Measurements from ENCODE around the gene KCNQ1. TPM values are rescaled to one million over a fixed set of nuclear protein-coding genes. Genes with fewer than 3 reads are reported as not detected.

Gene KCNQ1
- total and polyA plus RNA-seq, 9 of the 15 experiments (the other 6 are each of a cell fraction or from before 2014, with no cell fraction given), result 0.44 TPM; not detected in 8

DNA sequence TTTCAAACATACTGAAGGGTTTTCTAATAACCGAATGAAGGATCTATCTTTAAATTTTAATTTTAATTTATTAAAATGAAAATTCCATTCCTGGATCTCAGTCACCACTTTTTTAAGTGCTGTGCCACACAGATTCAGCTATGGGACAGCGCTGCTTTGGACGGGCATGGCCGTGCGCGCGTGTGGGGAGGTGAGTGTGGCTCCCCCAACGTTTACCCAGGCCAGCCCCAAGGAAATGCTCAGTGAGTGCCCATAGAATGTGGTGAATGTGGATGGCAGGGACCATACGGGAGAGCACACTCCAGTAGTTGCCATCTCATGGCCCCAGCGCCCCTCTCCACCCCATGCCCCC lies 343.0 kb downstream of the KCNQ1 start:
- FAIRE-seq (no peak), ATAC-seq (no peak), DNase-seq (ENCODE audit: extremely low read depth in 1 of 4, low spot score in 3 of 4) (no peak)
- no peaks in the 10 kb centered on the region for H3K36me3 ChIP-seq (ENCODE audit: control insufficient read depth, insufficient read depth, low read length)
- H3K27me3 ChIP-seq (ENCODE audit: control insufficient read depth in 2 of 2, insufficient read depth in 2 of 2, low read length in 2 of 2), result no peaks in the 10 kb centered on the region
- no TSS peak for BruUV-seq (replicated peaks)
- POLR2A ChIA-PET, result no interaction called here
- peaks cover 2% of the 10 kb centered on the region; the same call in 1 of the 2 replicates for H3K9me3 ChIP-seq (replicated peaks; ENCODE audit: control insufficient read depth, insufficient read depth, low read depth, low read length)
- no peak for TF ChIP-seq RBM15 (IDR thresholded peaks at IDR 0.05; ENCODE audit: insufficient read depth, low read length)
- WGBS (ENCODE audit: insufficient coverage, low coverage, missing lambda C conversion rate), result 98% methylated on average over 10 of the region's 10 CpGs
- no peak overlapping the region for H3K4me2 ChIP-seq (ENCODE audit: insufficient read depth, low read length)
- CTCF ChIA-PET (ENCODE audit: low intra/inter-chr PET ratio), result no interaction called here
- no peaks in the 10 kb centered on the region for H3K79me2 ChIP-seq (ENCODE audit: control insufficient read depth, insufficient read depth, low read length)
- no peaks in the 10 kb centered on the region for H3K9me1 ChIP-seq (ENCODE audit: control insufficient read depth, insufficient read depth, low read length)
- H2AFZ ChIP-seq (ENCODE audit: low read depth, low read length), result no peak overlapping the region
- H4K20me1 ChIP-seq (replicated peaks; ENCODE audit: control insufficient read depth, insufficient read depth, low read length), result no peaks in the 10 kb centered on the region
- in situ Hi-C loops (cut with MboI), result no loop called here
- H3K4me1 ChIP-seq (replicated peaks in 1 of 2; ENCODE audit: control insufficient read depth in 2 of 2, insufficient read depth in 2 of 2, low read length in 2 of 2), result peaks cover 18 to 38% of the 10 kb centered on the region in 2 experiments
- intact Hi-C loops (cut with micrococcal nuclease), result no loop called here
- H3K27ac ChIP-seq (ENCODE audit: extremely low read depth, low read depth, low read length), result no peak overlapping the region
- H3K4me3 ChIP-seq, result no peak overlapping the region
- peak overlapping the region in 1 of 2 experiments; percentile 68; a peak in 1 of 4 replicates for H3K9ac ChIP-seq (ENCODE audit: insufficient read depth in 1 of 2, low read depth in 2 of 2, low read length in 2 of 2)

DNA sequence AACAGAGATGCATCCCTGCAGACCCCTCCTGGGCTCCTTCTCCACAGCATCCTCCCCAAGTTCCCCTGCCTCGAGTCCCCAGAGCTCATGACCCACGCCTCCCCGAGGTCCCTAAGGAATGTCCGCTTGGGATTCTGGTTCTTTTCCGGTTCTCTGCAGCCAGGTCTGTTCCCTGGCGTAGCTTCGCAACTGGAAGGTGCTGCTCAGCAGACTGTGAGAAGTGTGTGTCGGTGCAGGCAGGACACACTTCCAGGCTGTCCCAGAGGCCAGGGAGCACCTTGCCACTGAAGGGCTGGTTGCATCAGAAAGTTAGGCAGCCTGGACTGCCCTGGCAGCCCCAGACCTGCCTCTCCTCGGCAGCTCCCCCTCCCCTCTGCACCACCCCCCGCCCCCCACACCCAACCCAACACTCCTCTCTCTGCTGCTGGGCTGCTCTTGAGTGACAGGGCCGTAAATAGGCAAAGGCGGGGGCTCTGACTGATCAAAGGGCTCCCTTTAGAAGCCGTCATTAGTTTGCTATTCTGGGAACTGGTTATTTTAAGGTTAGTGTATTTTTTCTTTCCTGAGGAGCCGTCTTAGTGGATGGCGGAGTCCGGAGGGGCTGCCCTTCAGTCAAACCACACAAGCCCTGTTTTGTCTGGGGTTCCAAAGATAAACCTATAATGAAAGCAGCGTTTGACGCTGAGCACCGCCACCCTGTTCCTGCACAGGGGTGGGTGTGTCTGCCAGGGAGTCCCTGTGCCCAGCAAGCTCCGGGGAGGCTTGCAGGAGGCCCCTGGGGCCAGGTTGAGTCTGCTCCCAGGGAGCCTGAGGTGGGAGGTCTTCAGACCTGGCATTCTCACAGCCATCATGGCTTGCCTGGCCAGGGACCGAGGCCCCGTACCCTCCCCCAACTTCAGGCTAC lies 343.6 kb downstream of the KCNQ1 start:
- Histone ChIP-seq H3K9me1 (ENCODE audit: control insufficient read depth, insufficient read depth, low read length) (no peaks in the 10 kb centered on the region), H3K9ac (ENCODE audit: insufficient read depth in 1 of 2, low read depth in 2 of 2, low read length in 2 of 2) (peak overlapping the region in 1 of 2 experiments; percentile 80; a peak in 2 of 4 replicates), H3K27ac (ENCODE audit: extremely low read depth, low read depth, low read length) (no peak overlapping the region), H3K4me1 (replicated peaks in 1 of 2; ENCODE audit: control insufficient read depth in 2 of 2, insufficient read depth in 2 of 2, low read length in 2 of 2) (peaks cover 12 to 41% of the 10 kb centered on the region in 2 experiments), H3K79me2 (ENCODE audit: control insufficient read depth, insufficient read depth, low read length) (no peaks in the 10 kb centered on the region), H3K27me3 (ENCODE audit: control insufficient read depth in 2 of 2, insufficient read depth in 2 of 2, low read length in 2 of 2) (no peaks in the 10 kb centered on the region), H3K4me3 (no peak overlapping the region), H2AFZ (ENCODE audit: low read depth, low read length) (peak overlapping the region; percentile 43), H3K4me2 (ENCODE audit: insufficient read depth, low read length) (peak overlapping the region; percentile 34), H4K20me1 (replicated peaks; ENCODE audit: control insufficient read depth, insufficient read depth, low read length) (no peaks in the 10 kb centered on the region), H3K9me3 (replicated peaks; ENCODE audit: control insufficient read depth, insufficient read depth, low read depth, low read length) (peaks cover 2% of the 10 kb centered on the region; the same call in 1 of the 2 replicates), H3K36me3 (ENCODE audit: control insufficient read depth, insufficient read depth, low read length) (no peaks in the 10 kb centered on the region)
- WGBS (ENCODE audit: insufficient coverage, low coverage, missing lambda C conversion rate), result 49% methylated on average over 20 of the region's 22 CpGs
- DNase-seq (ENCODE audit: extremely low read depth in 1 of 4, low spot score in 3 of 4) (peak in 1 of 4 experiments; percentile 51), FAIRE-seq (no peak), ATAC-seq (peak; percentile 81)
- ChIA-PET CTCF (ENCODE audit: low intra/inter-chr PET ratio) (no interaction called here), POLR2A (interaction anchor here (1.2 kb wide), 1 partner anchor 8 kb away, joined by 3 read pairs; no protein-coding TSS in a partner anchor)
- TF ChIP-seq SMAD4 (CRISPR knock-in tag; conservative IDR thresholded peaks at IDR 0.05) (0 out of 2 replicates have a peak, but pooled peaks have one; percentile 22), CEBPG (CRISPR knock-in tag; IDR thresholded peaks at IDR 0.05) (peak; percentile 17; the same call in 1 of the 2 replicates), CEBPG (tag; conservative IDR thresholded peaks at IDR 0.05 in 1 of 2, IDR thresholded peaks at IDR 0.05 in 1 of 2) (no peak), PTRF (tag; IDR thresholded peaks at IDR 0.05) (no peak), MEF2A (IDR thresholded peaks at IDR 0.05; ENCODE audit: control insufficient read depth, low read depth, low read length) (peak; percentile 67; the same call in 1 of the 2 replicates)
- TF ChIP-seq, protein P1, sequence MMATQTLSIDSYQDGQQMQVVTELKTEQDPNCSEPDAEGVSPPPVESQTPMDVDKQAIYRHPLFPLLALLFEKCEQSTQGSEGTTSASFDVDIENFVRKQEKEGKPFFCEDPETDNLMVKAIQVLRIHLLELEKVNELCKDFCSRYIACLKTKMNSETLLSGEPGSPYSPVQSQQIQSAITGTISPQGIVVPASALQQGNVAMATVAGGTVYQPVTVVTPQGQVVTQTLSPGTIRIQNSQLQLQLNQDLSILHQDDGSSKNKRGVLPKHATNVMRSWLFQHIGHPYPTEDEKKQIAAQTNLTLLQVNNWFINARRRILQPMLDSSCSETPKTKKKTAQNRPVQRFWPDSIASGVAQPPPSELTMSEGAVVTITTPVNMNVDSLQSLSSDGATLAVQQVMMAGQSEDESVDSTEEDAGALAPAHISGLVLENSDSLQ (IDR thresholded peaks at IDR 0.05), result peak; percentile 90
- no TSS peak for BruUV-seq (replicated peaks)
- in situ Hi-C loops (cut with MboI), result no loop called here
- intact Hi-C loops (cut with micrococcal nuclease), result no loop called here
